MM.1S (cell line): Measurements from ENCODE around the gene LSAMP.

Source experiments
- CTCF ChIP-seq: fragments of 300-600 bp; sonication (generic); IDR thresholded peaks from 2 replicates; pipeline ENCODE4 v1.5.1; 2016; ENCODE audit warnings: antibody characterized with exemption, low read length, mixed read lengths
- EZH2 ChIP-seq: fragments of 300-600 bp; sonication (generic); optimal IDR thresholded peaks from 2 replicates; pipeline ENCODE3; 2017; ENCODE audit warnings: low read depth, mild to moderate bottlenecking, antibody characterized with exemption, low read length, mixed read lengths

- TF ChIP-seq CTCF (no peak), EZH2 (no peak)
Observed at GRCh38 chr3:116007000-116007399, 438.3 kb downstream of the LSAMP start.
